ENCODE results near the gene EXT2. TPM values are rescaled to one million over a fixed set of nuclear protein-coding genes. Genes with fewer than 3 reads are reported as not detected.

Gene EXT2
- total and polyA plus RNA-seq, 10 of the 15 experiments (the other 5 are each of a cell fraction or from before 2014, with no cell fraction given): 3.8 to 31.4 (median 17.9) TPM

DNA sequence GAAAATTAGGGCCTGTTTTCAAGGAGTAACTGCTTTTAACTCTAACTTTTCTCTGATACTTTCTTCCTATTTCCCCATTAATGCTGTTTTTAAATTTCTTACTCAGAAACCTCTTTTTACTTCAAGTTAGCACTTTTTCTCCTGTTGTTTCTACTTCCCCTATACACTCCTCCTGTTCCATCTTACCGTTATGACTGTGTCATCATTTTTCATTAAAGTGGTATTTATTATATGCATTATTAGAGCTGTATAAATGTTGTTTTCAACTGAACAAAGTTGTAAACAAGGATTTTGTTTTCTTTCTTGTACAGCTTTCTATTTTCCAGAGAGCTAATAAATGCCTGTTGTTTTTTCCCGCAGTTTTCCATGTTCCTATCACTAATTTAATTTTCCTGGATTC, 84.6 kb downstream of the EXT2 start:
- RAD21 ChIA-PET (ENCODE audit: unreplicated experiment): no interaction called here
- DNase-seq (ENCODE audit: low read depth, low spot score) (no peak), FAIRE-seq (no peak), ATAC-seq (no peak)
- no peak overlapping the region for H3K4me3 ChIP-seq
- H2AFZ ChIP-seq (ENCODE audit: control insufficient read depth, low read depth, low read length): no peak overlapping the region
- H3K79me2 ChIP-seq (ENCODE audit: control insufficient read depth, insufficient read depth, low read length): no peaks in the 10 kb centered on the region
- H3K36me3 ChIP-seq (ENCODE audit: control insufficient read depth in 2 of 2, insufficient read depth in 2 of 2, low read length in 1 of 2): no peaks in the 10 kb centered on the region; a peak in 1 of 4 replicates
- 100% methylated on average over 2 of the region's 2 CpGs for WGBS (ENCODE audit: insufficient coverage, insufficient replicate concordance, low lambda C conversion rate, missing lambda C conversion rate)
- no peaks in the 10 kb centered on the region for H3K4me1 ChIP-seq (ENCODE audit: control insufficient read depth, insufficient read depth, low read length)
- H3K9ac ChIP-seq (ENCODE audit: control insufficient read depth, insufficient read depth, low read length): no peak overlapping the region
- H4K20me1 ChIP-seq (ENCODE audit: control insufficient read depth, insufficient read depth): no peaks in the 10 kb centered on the region
- H3K4me2 ChIP-seq (ENCODE audit: control insufficient read depth, insufficient read depth): no peak overlapping the region
- BruUV-seq (replicated peaks): no TSS peak
- in situ Hi-C loops (cut with MboI) (no loop called here), intact Hi-C loops (cut with micrococcal nuclease; ENCODE audit: unreplicated experiment) (no loop called here)
- CTCF ChIA-PET: interaction anchor here (1.8 kb wide), 1 partner anchor 12 kb away, joined by 5 read pairs; no protein-coding TSS in a partner anchor
- SMC1A ChIA-PET (ENCODE audit: uncharacterized antibody, unreplicated experiment): interaction anchor here (0.8 kb wide), 1 partner anchor 19 kb away, joined by 3 read pairs; no protein-coding TSS in a partner anchor
- TF ChIP-seq, protein P1, sequence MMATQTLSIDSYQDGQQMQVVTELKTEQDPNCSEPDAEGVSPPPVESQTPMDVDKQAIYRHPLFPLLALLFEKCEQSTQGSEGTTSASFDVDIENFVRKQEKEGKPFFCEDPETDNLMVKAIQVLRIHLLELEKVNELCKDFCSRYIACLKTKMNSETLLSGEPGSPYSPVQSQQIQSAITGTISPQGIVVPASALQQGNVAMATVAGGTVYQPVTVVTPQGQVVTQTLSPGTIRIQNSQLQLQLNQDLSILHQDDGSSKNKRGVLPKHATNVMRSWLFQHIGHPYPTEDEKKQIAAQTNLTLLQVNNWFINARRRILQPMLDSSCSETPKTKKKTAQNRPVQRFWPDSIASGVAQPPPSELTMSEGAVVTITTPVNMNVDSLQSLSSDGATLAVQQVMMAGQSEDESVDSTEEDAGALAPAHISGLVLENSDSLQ (IDR thresholded peaks at IDR 0.05): no peak
- TF ChIP-seq BCL11A (IDR thresholded peaks at IDR 0.05; ENCODE audit: low read depth, low read length) (no peak), TBL1XR1 (IDR thresholded peaks at IDR 0.05; ENCODE audit: low read depth, low read length) (no peak), KDM1A (IDR thresholded peaks at IDR 0.05; ENCODE audit: borderline replicate concordance) (no peak), FOXK2 (IDR thresholded peaks at IDR 0.05) (no peak), NR2F1 (conservative IDR thresholded peaks at IDR 0.05) (no peak), ZSCAN29 (IDR thresholded peaks at IDR 0.05) (no peak), SREBF1 (IDR thresholded peaks at IDR 0.05; ENCODE audit: low read length) (no peak), HCFC1 (IDR thresholded peaks at IDR 0.05; ENCODE audit: low read length) (no peak)
- TF ChIP-seq, protein P2, sequence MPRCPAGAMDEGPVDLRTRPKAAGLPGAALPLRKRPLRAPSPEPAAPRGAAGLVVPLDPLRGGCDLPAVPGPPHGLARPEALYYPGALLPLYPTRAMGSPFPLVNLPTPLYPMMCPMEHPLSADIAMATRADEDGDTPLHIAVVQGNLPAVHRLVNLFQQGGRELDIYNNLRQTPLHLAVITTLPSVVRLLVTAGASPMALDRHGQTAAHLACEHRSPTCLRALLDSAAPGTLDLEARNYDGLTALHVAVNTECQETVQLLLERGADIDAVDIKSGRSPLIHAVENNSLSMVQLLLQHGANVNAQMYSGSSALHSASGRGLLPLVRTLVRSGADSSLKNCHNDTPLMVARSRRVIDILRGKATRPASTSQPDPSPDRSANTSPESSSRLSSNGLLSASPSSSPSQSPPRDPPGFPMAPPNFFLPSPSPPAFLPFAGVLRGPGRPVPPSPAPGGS (IDR thresholded peaks at IDR 0.05; ENCODE audit: borderline replicate concordance, insufficient read depth, low read depth, low read length, poor library complexity, severe bottlenecking): no peak
- TF ChIP-seq, protein P3, sequence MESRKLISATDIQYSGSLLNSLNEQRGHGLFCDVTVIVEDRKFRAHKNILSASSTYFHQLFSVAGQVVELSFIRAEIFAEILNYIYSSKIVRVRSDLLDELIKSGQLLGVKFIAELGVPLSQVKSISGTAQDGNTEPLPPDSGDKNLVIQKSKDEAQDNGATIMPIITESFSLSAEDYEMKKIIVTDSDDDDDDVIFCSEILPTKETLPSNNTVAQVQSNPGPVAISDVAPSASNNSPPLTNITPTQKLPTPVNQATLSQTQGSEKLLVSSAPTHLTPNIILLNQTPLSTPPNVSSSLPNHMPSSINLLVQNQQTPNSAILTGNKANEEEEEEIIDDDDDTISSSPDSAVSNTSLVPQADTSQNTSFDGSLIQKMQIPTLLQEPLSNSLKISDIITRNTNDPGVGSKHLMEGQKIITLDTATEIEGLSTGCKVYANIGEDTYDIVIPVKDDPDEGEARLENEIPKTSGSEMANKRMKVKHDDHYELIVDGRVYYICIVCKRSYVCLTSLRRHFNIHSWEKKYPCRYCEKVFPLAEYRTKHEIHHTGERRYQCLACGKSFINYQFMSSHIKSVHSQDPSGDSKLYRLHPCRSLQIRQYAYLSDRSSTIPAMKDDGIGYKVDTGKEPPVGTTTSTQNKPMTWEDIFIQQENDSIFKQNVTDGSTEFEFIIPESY (IDR thresholded peaks at IDR 0.05): no peak
- TF ChIP-seq, protein P4, sequence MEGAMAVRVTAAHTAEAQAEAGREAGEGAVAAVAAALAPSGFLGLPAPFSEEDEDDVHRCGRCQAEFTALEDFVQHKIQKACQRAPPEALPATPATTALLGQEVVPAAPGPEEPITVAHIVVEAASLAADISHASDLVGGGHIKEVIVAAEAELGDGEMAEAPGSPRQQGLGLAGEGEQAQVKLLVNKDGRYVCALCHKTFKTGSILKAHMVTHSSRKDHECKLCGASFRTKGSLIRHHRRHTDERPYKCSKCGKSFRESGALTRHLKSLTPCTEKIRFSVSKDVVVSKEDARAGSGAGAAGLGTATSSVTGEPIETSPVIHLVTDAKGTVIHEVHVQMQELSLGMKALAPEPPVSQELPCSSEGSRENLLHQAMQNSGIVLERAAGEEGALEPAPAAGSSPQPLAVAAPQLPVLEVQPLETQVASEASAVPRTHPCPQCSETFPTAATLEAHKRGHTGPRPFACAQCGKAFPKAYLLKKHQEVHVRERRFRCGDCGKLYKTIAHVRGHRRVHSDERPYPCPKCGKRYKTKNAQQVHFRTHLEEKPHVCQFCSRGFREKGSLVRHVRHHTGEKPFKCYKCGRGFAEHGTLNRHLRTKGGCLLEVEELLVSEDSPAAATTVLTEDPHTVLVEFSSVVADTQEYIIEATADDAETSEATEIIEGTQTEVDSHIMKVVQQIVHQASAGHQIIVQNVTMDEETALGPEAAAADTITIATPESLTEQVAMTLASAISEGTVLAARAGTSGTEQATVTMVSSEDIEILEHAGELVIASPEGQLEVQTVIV (IDR thresholded peaks at IDR 0.05; ENCODE audit: borderline replicate concordance, partially characterized antibody): no peak
- no peaks in the 10 kb centered on the region for H3K27me3 ChIP-seq (replicated peaks in 1 of 2; ENCODE audit: control insufficient read depth in 2 of 2, insufficient read depth in 2 of 2, low read length in 1 of 2)
- no peak overlapping the region for H3K27ac ChIP-seq (ENCODE audit: control insufficient read depth, insufficient read depth)
- POLR2A ChIA-PET: no interaction called here
- H3K9me3 ChIP-seq (replicated peaks; ENCODE audit: control insufficient read depth, insufficient read depth, low read length): no peaks in the 10 kb centered on the region

Measured in GM12878 (cell line).